GM12891 (cell line): ENCODE results near the gene C11orf91.

Source experiments
- POLR2A ChIP-seq: IDR thresholded peaks from 2 replicates; pipeline ENCODE4 v1.6.1; 2011; ENCODE audit warnings: low read depth, low read length, control low read depth
- TAF1 ChIP-seq: IDR thresholded peaks from 2 replicates; pipeline ENCODE4 v1.6.1; 2011; ENCODE audit warnings: low read depth, low read length, control low read depth

GRCh38 chr11:33735271-33736147 is 34.9 kb upstream of the C11orf91 start:
- TF ChIP-seq POLR2A (no peak), TAF1 (no peak)
